OCI-LY7 (cell line): ENCODE results near the gene CREB5.

Source experiments
- CTCF ChIP-seq: fragments of 200-600 bp; sonication (generic); conservative IDR thresholded peaks from 2 replicates; pipeline ENCODE4 v1.5.1; 2014; ENCODE audit warnings: mild to moderate bottlenecking, antibody characterized with exemption, low read length, moderate library complexity, mixed read lengths
- EZH2phosphoT487 ChIP-seq: fragments of 200-600 bp; sonication (generic); IDR thresholded peaks from 2 replicates; pipeline ENCODE4 v1.6.1; 2018; ENCODE audit warnings: low read depth, borderline replicate concordance, mild to moderate bottlenecking, mixed run types, antibody characterized with exemption, low read length, moderate library complexity, mixed read lengths

DNA sequence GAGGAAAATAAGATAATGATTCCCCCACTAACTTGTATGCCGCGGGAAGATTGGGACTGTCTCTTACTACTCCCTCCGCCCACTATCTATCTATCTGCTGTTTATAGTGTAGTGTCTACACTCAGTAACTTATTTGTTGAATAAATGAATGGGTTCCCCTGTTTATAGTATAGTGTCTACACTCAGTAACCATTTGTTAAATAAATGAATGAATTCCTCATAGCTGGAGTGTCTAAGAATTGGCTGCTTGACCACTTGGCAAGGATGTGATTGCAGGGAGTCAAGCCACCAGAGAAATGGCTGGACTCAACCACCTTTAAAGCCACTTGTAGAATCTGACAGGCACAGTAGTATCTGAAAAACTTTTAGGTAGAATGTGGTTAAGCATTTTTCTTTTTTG, 398.7 kb downstream of the CREB5 start:
- TF ChIP-seq CTCF (no peak), EZH2phosphoT487 (no peak)
